ENCODE measurements around the gene SRCAP. TPM values are rescaled to one million over a fixed set of nuclear protein-coding genes. Genes with fewer than 3 reads are reported as not detected.

Gene SRCAP
- polyA plus RNA-seq, 1 donor (not counting 4 experiments of a cell fraction or from before 2014, with no cell fraction given), result 1.4 TPM

GRCh38 chr16:30767767-30768465, 68.9 kb downstream of the SRCAP start:
- Histone ChIP-seq H3K9me1 (ENCODE audit: control insufficient read depth, extremely low read depth, insufficient read depth, low read length) (no peaks in the 10 kb centered on the region), H3K27me3 (ENCODE audit: control insufficient read depth, extremely low read depth, insufficient read depth, low read length) (no peaks in the 10 kb centered on the region), H3K79me2 (ENCODE audit: control insufficient read depth, insufficient read depth, low read length) (peaks cover 17% of the 10 kb centered on the region), H3K4me1 (ENCODE audit: control insufficient read depth, extremely low read depth, insufficient read depth, low read length) (peaks cover 6% of the 10 kb centered on the region), H2AFZ (ENCODE audit: control insufficient read depth, low read length) (no peak overlapping the region), H4K20me1 (ENCODE audit: control insufficient read depth, extremely low read depth, insufficient read depth, low read length) (no peaks in the 10 kb centered on the region), H3K27ac (ENCODE audit: control insufficient read depth, insufficient read depth, low read length) (no peak overlapping the region), H3K36me3 (ENCODE audit: control insufficient read depth in 2 of 2, extremely low read depth in 1 of 2, insufficient read depth in 2 of 2, low read length in 2 of 2) (peaks cover 56 to 58% of the 10 kb centered on the region in 2 experiments), H3K4me2 (ENCODE audit: control insufficient read depth, extremely low read depth, insufficient read depth, low read depth, low read length) (no peak overlapping the region), H3K9me3 (ENCODE audit: control insufficient read depth, low read depth, low read length) (no peaks in the 10 kb centered on the region), H3K9ac (ENCODE audit: control insufficient read depth, extremely low read depth, insufficient read depth, low read length) (no peak overlapping the region), H3K4me3 (ENCODE audit: control insufficient read depth in 2 of 3, extremely low read depth in 1 of 3, insufficient read depth in 2 of 3, low read depth in 1 of 3, low read length in 3 of 3) (no peak overlapping the region)
- no peak for TF ChIP-seq CTCF (optimal IDR thresholded peaks at IDR 0.05 in 1 of 3, IDR thresholded peaks at IDR 0.05 in 1 of 3, conservative IDR thresholded peaks at IDR 0.05 in 1 of 3; ENCODE audit: extremely low read depth in 1 of 3, insufficient read depth in 2 of 3, low read length in 3 of 3)
- no peak for TF ChIP-seq EZH2 (IDR thresholded peaks at IDR 0.05; ENCODE audit: low read length)
- DNase-seq (ENCODE audit: low read depth, low spot score) (no peak), FAIRE-seq (no peak)
- dilution Hi-C loops (cut with MboI; ENCODE audit: extremely low pct_ligation_motif_present, low sequenced_read_pairs), result no loop called here

GRCh38 chr16:30768583-30769181, 69.7 kb downstream of the SRCAP start:
- Histone ChIP-seq H3K27me3 (ENCODE audit: control insufficient read depth, extremely low read depth, insufficient read depth, low read length) (no peaks in the 10 kb centered on the region), H2AFZ (ENCODE audit: control insufficient read depth, low read length) (no peak overlapping the region), H3K79me2 (ENCODE audit: control insufficient read depth, insufficient read depth, low read length) (peaks cover 11% of the 10 kb centered on the region), H3K9ac (ENCODE audit: control insufficient read depth, extremely low read depth, insufficient read depth, low read length) (no peak overlapping the region), H3K36me3 (ENCODE audit: control insufficient read depth in 2 of 2, extremely low read depth in 1 of 2, insufficient read depth in 2 of 2, low read length in 2 of 2) (peaks cover 59 to 61% of the 10 kb centered on the region in 2 experiments), H3K4me3 (ENCODE audit: control insufficient read depth in 2 of 3, extremely low read depth in 1 of 3, insufficient read depth in 2 of 3, low read depth in 1 of 3, low read length in 3 of 3) (no peak overlapping the region), H4K20me1 (ENCODE audit: control insufficient read depth, extremely low read depth, insufficient read depth, low read length) (no peaks in the 10 kb centered on the region), H3K9me1 (ENCODE audit: control insufficient read depth, extremely low read depth, insufficient read depth, low read length) (no peaks in the 10 kb centered on the region), H3K9me3 (ENCODE audit: control insufficient read depth, low read depth, low read length) (no peaks in the 10 kb centered on the region), H3K4me1 (ENCODE audit: control insufficient read depth, extremely low read depth, insufficient read depth, low read length) (no peaks in the 10 kb centered on the region), H3K27ac (ENCODE audit: control insufficient read depth, insufficient read depth, low read length) (no peak overlapping the region), H3K4me2 (ENCODE audit: control insufficient read depth, extremely low read depth, insufficient read depth, low read depth, low read length) (no peak overlapping the region)
- dilution Hi-C loops (cut with MboI; ENCODE audit: extremely low pct_ligation_motif_present, low sequenced_read_pairs), result no loop called here
- DNase-seq (ENCODE audit: low read depth, low spot score) (no peak), FAIRE-seq (no peak)
- TF ChIP-seq CTCF (optimal IDR thresholded peaks at IDR 0.05 in 1 of 3, IDR thresholded peaks at IDR 0.05 in 1 of 3, conservative IDR thresholded peaks at IDR 0.05 in 1 of 3; ENCODE audit: extremely low read depth in 1 of 3, insufficient read depth in 2 of 3, low read length in 3 of 3), result no peak

Measured in keratinocyte (primary cell).